PFSK-1 (cell line): ENCODE data around the gene PTH1R.

Source experiments
- FOXP2 ChIP-seq: optimal IDR thresholded peaks from 2 replicates; pipeline ENCODE3; 2011; ENCODE audit warnings: borderline replicate concordance, control low read depth, inconsistent platforms; ENCODE audit not compliant: insufficient read depth; ENCODE audit errors: extremely low read length, extremely low read depth
- POLR2AphosphoS5 ChIP-seq: IDR thresholded peaks from 2 replicates; pipeline ENCODE4 v1.6.1; 2012; ENCODE audit warnings: low read depth, mild to moderate bottlenecking, control low read depth, low read length, moderate library complexity
- REST ChIP-seq, 2 experiments: IDR thresholded peaks; 2 replicates each; pipeline versions ENCODE4 v1.6.1 to v1.8.0; 2011 to 2012; ENCODE audit warnings: low read depth in 2 of 2, low read length in 2 of 2, control low read depth in 1 of 2, inconsistent platforms in 1 of 2, mild to moderate bottlenecking in 1 of 2, moderate library complexity in 1 of 2; ENCODE audit not compliant: insufficient read depth in 1 of 2
- SIN3A ChIP-seq: IDR thresholded peaks from 2 replicates; pipeline ENCODE4 v1.6.1; 2012; ENCODE audit warnings: mild to moderate bottlenecking, low read length, moderate library complexity, borderline replicate concordance; ENCODE audit not compliant: insufficient read depth
- TAF1 ChIP-seq: IDR thresholded peaks from 2 replicates; pipeline ENCODE4 v1.6.1; 2012; ENCODE audit warnings: low read length, control low read depth, borderline replicate concordance; ENCODE audit not compliant: insufficient read depth

The PTH1R gene

DNA sequence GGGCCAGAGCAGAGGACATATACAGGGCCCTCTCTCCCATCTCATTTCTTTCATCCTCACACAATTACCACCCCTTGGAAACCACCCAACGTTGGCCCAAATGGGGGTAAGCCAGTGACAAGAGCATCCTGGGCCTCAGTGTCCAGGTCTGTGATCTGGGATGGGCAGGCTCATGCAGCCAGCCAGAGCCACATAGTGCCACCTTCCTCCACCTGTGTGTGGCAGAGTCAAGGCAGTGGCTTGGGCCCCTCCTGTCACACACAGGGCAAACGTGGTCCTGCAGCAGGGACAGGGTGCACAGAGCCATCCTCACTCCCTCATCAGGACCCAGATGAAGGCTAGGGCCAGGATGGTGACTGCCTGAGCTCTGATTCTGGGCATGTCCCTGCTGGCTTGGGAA is 12.0 kb upstream of the PTH1R start:
- TF ChIP-seq FOXP2 = no peak
- TF ChIP-seq SIN3A = no peak

- no peak for TF ChIP-seq SIN3A
- TF ChIP-seq FOXP2 = no peak
- no peak for TF ChIP-seq TAF1
- no peak for TF ChIP-seq REST (IDR thresholded peaks at IDR 0.05; ENCODE audit: insufficient read depth in 1 of 2, low read depth in 2 of 2, low read length in 2 of 2)
- TF ChIP-seq POLR2AphosphoS5 = no peak
These were observed 11.4 kb upstream of the PTH1R start for GRCh38 chr3:46866032-46866595.

DNA sequence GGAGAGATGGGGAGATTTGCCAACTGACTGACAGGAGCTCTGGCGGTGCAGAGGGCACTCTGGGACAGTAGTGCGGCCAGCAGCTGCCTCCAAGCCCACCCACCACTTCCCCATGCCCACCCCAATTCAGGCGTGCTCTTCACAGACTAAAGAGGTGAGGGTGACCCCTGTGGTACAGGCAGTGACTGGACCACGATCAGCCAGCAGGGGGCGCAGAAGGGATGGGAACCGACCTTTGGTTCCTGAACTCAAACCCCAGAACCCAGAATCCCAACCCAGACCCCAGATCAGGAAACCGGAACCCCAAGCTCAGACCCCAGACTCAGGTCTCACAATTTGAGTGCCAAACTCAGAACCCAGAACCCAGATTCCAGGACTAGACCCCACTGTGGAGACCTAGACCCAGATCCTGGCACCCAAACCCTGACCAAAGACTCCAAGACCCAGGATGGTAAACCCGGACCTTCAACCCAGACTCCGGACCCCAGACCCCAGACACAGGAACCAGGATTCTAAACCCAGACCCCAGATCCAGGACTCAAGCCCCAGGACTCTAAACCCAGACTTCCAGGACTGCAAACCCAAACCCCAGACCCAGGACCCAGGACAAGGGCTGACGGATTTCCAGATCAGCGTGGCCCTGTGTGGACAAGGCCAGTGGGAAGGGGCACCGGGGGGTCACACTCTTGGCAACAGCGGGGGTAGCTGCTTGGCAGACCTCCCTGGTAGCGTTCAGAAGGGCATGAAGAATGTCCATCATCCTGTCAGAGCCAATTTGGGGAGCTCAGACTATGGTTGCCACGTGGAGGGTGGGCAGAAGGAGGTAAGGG is 10.6 kb upstream of the PTH1R start:
- TF ChIP-seq TAF1 (no peak), REST (IDR thresholded peaks at IDR 0.05; ENCODE audit: insufficient read depth in 1 of 2, low read depth in 2 of 2, low read length in 2 of 2) (no peak), SIN3A (no peak), POLR2AphosphoS5 (no peak), FOXP2 (no peak)

DNA sequence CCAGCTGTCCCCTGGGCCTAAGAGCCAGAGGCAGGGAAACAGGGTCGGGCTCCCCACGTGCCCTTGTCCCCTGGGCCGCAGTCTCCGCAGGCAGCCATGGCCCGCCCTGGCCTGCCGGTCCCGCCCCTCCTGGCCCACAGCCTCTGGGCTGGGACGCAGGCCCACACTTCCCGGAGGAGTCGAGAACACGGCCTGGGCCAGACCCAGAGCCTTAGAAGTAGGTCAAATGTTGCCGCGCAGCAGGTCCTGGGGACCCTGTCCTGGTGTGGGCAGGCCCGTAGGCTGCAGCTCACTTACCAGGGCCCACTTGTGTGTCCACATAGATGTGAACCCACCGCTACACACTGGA is 10.0 kb upstream of the PTH1R start:
- no peak for TF ChIP-seq POLR2AphosphoS5
- no peak for TF ChIP-seq REST (IDR thresholded peaks at IDR 0.05; ENCODE audit: insufficient read depth in 1 of 2, low read depth in 2 of 2, low read length in 2 of 2)
- TF ChIP-seq FOXP2 = no peak
- no peak for TF ChIP-seq TAF1
- TF ChIP-seq SIN3A = no peak

DNA sequence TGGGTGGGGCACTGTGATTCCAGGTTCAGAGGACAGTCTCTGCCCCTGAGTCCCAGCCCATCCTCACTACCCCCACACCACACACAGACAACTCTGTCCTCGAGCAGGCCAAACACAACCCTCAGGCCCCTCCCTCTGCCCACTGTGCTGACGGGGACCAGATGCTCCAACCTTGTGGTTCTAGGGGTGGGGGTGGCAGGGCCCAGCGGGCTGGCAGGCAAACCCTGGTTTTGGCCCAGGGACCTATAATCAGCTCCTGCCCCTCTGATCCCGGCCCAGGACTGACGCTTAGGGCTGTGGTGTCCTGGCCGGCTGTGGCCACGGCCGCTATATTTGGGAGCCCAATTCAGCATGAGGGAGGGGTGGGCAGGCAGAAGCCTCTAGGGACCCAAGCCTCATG is 9.2 kb upstream of the PTH1R start:
- no peak for TF ChIP-seq FOXP2
- TF ChIP-seq REST (IDR thresholded peaks at IDR 0.05; ENCODE audit: insufficient read depth in 1 of 2, low read depth in 2 of 2, low read length in 2 of 2) = no peak
- no peak for TF ChIP-seq POLR2AphosphoS5
- TF ChIP-seq TAF1 = no peak
- no peak for TF ChIP-seq SIN3A
